ENCODE results near the gene KCNMB1.

Gene KCNMB1

GRCh38 chr5:170397059-170397458, 7.9 kb upstream of the KCNMB1 start:
- no peak overlapping the region for H3K27ac ChIP-seq (replicated peaks)
- TF ChIP-seq SPI1 (IDR thresholded peaks at IDR 0.05; ENCODE audit: borderline replicate concordance, low read depth) (no peak), GABPA (IDR thresholded peaks at IDR 0.05; ENCODE audit: low read depth) (no peak)
- TF ChIP-seq, protein P1, sequence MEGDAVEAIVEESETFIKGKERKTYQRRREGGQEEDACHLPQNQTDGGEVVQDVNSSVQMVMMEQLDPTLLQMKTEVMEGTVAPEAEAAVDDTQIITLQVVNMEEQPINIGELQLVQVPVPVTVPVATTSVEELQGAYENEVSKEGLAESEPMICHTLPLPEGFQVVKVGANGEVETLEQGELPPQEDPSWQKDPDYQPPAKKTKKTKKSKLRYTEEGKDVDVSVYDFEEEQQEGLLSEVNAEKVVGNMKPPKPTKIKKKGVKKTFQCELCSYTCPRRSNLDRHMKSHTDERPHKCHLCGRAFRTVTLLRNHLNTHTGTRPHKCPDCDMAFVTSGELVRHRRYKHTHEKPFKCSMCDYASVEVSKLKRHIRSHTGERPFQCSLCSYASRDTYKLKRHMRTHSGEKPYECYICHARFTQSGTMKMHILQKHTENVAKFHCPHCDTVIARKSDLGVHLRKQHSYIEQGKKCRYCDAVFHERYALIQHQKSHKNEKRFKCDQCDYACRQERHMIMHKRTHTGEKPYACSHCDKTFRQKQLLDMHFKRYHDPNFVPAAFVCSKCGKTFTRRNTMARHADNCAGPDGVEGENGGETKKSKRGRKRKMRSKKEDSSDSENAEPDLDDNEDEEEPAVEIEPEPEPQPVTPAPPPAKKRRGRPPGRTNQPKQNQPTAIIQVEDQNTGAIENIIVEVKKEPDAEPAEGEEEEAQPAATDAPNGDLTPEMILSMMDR (IDR thresholded peaks at IDR 0.05; ENCODE audit: insufficient read depth, low read length): no peak
- no peak for DNase-seq (ENCODE audit: low read depth in 1 of 2, low spot score in 1 of 2)
- H3K27me3 ChIP-seq (ENCODE audit: insufficient read depth, poor library complexity, severe bottlenecking): no peaks in the 10 kb centered on the region
- no peak overlapping the region for H3K4me3 ChIP-seq (replicated peaks; ENCODE audit: insufficient read depth, low read length)

GRCh38 chr5:170393958-170394357, 4.8 kb upstream of the KCNMB1 start:
- Histone ChIP-seq H3K27ac (replicated peaks) (peak overlapping the region; percentile 39), H3K4me3 (replicated peaks; ENCODE audit: insufficient read depth, low read length) (no peak overlapping the region), H3K27me3 (ENCODE audit: insufficient read depth, poor library complexity, severe bottlenecking) (no peaks in the 10 kb centered on the region)
- TF ChIP-seq SPI1 (IDR thresholded peaks at IDR 0.05; ENCODE audit: borderline replicate concordance, low read depth): peak; percentile 6; the same call in 1 of the 2 replicates
- TF ChIP-seq GABPA (IDR thresholded peaks at IDR 0.05; ENCODE audit: low read depth): no peak
- DNase-seq (ENCODE audit: low read depth in 1 of 2, low spot score in 1 of 2): peak in 1 of 2 experiments; percentile 47

- Histone ChIP-seq H3K4me3 (replicated peaks; ENCODE audit: insufficient read depth, low read length) (no peak overlapping the region), H3K27me3 (ENCODE audit: insufficient read depth, poor library complexity, severe bottlenecking) (no peaks in the 10 kb centered on the region), H3K27ac (replicated peaks) (no peak overlapping the region)
- no peak for DNase-seq (ENCODE audit: low read depth in 1 of 2, low spot score in 1 of 2)
- no peak for TF ChIP-seq GABPA (IDR thresholded peaks at IDR 0.05; ENCODE audit: low read depth)
- TF ChIP-seq, protein P1 (IDR thresholded peaks at IDR 0.05; ENCODE audit: insufficient read depth, low read length): no peak
- TF ChIP-seq SPI1 (IDR thresholded peaks at IDR 0.05; ENCODE audit: borderline replicate concordance, low read depth): no peak
- TF ChIP-seq, protein P2, sequence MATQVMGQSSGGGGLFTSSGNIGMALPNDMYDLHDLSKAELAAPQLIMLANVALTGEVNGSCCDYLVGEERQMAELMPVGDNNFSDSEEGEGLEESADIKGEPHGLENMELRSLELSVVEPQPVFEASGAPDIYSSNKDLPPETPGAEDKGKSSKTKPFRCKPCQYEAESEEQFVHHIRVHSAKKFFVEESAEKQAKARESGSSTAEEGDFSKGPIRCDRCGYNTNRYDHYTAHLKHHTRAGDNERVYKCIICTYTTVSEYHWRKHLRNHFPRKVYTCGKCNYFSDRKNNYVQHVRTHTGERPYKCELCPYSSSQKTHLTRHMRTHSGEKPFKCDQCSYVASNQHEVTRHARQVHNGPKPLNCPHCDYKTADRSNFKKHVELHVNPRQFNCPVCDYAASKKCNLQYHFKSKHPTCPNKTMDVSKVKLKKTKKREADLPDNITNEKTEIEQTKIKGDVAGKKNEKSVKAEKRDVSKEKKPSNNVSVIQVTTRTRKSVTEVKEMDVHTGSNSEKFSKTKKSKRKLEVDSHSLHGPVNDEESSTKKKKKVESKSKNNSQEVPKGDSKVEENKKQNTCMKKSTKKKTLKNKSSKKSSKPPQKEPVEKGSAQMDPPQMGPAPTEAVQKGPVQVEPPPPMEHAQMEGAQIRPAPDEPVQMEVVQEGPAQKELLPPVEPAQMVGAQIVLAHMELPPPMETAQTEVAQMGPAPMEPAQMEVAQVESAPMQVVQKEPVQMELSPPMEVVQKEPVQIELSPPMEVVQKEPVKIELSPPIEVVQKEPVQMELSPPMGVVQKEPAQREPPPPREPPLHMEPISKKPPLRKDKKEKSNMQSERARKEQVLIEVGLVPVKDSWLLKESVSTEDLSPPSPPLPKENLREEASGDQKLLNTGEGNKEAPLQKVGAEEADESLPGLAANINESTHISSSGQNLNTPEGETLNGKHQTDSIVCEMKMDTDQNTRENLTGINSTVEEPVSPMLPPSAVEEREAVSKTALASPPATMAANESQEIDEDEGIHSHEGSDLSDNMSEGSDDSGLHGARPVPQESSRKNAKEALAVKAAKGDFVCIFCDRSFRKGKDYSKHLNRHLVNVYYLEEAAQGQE (IDR thresholded peaks at IDR 0.05; ENCODE audit: insufficient replicate concordance, low read depth): no peak
- TF ChIP-seq POLR2AphosphoS5 (IDR thresholded peaks at IDR 0.05; ENCODE audit: low read depth): no peak
These were observed 4.1 kb upstream of the KCNMB1 start for GRCh38 chr5:170393235-170393634.

DNA sequence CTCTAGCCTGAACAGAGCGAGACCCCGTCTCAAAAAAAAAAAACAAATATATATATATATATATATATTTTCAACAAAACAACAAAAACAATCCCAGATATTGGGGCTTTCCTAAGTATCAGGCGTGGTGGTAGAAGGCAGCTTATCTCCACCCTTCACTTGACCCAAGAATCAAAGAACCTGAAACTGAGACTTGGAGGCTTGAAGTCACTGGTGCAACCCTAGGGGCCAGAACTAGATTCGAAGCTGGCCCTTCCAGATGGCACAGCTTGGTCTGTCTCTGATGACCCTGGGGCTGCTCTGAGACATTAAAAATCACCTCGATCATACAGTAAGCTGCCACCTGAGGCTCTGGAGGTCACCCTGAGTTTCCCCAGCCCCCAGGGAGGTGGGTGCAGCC, 1.3 kb upstream of the KCNMB1 start:
- TF ChIP-seq, protein P1 (IDR thresholded peaks at IDR 0.05; ENCODE audit: insufficient read depth, low read length): no peak
- TF ChIP-seq, protein P2 (IDR thresholded peaks at IDR 0.05; ENCODE audit: insufficient replicate concordance, low read depth): no peak
- TF ChIP-seq POLR2AphosphoS5 (IDR thresholded peaks at IDR 0.05; ENCODE audit: low read depth): no peak
- no peak for TF ChIP-seq SPI1 (IDR thresholded peaks at IDR 0.05; ENCODE audit: borderline replicate concordance, low read depth)
- TF ChIP-seq GABPA (IDR thresholded peaks at IDR 0.05; ENCODE audit: low read depth): no peak
- Histone ChIP-seq H3K4me3 (replicated peaks; ENCODE audit: insufficient read depth, low read length) (no peak overlapping the region), H3K27me3 (ENCODE audit: insufficient read depth, poor library complexity, severe bottlenecking) (no peaks in the 10 kb centered on the region), H3K27ac (replicated peaks) (no peak overlapping the region)
- no peak for DNase-seq (ENCODE audit: low read depth in 1 of 2, low spot score in 1 of 2)
